Breast epithelium (tissue), 3 donors: ENCODE results near the gene NOL3.

Experiments
- POLR2A ChIP-seq: fragments of 450-650 bp; IDR thresholded peaks from one replicate; pipeline ENCODE4 v1.6.1; 2016; ENCODE audit warnings: antibody characterized with exemption, mild to moderate bottlenecking, moderate library complexity
- TF ChIP-seq, protein P1 (sequence below), 3 donors: fragments of 450-650 bp; IDR thresholded peaks; one replicate each; pipeline ENCODE4 v1.5.1; 2016 to 2017; ENCODE audit warnings: antibody characterized with exemption in 3 of 3, mild to moderate bottlenecking in 3 of 3, moderate library complexity in 3 of 3

DNA sequence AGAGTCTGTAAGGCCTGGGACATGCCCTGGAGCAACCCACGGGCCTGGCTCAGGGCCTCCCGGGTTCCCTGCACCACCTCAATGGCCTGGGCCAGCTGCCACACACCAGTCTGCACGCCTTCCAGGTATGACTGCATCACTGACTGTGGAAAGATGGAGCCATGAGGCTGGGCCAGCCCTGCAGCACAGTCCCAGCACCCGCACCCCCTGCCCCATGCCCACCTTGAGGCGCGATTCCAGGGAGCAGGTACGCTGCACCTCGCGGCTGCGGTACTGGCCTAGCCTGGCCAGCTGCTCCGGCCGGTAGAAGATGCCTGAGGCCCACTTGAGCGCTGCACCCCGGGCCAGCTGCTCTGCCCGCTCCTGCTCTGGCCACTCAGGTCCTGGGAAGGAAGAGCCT, 18.5 kb downstream of the NOL3 start:
- TF ChIP-seq, protein P1, sequence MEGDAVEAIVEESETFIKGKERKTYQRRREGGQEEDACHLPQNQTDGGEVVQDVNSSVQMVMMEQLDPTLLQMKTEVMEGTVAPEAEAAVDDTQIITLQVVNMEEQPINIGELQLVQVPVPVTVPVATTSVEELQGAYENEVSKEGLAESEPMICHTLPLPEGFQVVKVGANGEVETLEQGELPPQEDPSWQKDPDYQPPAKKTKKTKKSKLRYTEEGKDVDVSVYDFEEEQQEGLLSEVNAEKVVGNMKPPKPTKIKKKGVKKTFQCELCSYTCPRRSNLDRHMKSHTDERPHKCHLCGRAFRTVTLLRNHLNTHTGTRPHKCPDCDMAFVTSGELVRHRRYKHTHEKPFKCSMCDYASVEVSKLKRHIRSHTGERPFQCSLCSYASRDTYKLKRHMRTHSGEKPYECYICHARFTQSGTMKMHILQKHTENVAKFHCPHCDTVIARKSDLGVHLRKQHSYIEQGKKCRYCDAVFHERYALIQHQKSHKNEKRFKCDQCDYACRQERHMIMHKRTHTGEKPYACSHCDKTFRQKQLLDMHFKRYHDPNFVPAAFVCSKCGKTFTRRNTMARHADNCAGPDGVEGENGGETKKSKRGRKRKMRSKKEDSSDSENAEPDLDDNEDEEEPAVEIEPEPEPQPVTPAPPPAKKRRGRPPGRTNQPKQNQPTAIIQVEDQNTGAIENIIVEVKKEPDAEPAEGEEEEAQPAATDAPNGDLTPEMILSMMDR (IDR thresholded peaks at IDR 0.05): no peak
- no peak for TF ChIP-seq POLR2A
